ENCODE measurements around the gene ATRX.
A peak's percentile ranks its signal among the peaks of the same experiment; 100 is the strongest.
"Not testable (repeated sequence)": the region's sequence is repeated elsewhere in the genome, so short reads cannot be mapped to it uniquely, and the experiment has no call there.

ATRX gene

DNA sequence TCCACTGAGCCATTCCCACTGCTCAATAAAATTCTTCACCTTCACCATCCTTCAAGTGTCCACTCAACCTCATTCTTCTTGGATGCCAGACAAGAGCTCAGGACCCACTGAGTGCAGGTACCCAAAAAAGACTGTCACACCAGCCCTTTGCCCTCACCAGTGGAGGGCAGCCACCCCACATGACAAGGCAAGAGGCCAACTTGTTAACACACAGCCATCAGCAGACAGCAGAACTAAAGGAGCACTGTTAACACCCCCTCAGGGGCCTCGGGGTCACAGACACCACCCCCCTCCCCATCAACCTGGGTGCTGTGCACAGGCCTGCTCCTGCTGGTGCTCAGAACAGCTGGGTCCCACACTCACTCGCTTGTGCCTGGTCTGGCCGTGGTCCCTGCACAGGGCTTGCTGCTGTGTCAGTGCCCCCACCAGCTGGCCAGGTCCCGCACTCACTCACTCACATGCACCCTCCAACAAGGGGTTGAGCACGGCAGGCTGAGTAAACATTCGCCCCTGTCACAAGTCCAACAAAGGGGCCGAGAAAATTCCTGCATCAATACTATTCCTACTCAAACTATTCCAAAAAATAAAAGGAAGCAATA is 54.1 kb downstream of the ATRX start:
- H2BK5ac ChIP-seq (ENCODE audit: low read length), result no peak overlapping the region
- no peak overlapping the region for H2AK5ac ChIP-seq (ENCODE audit: low read length)
- H3K4me3 ChIP-seq (ENCODE audit: low read length), result no peak overlapping the region
- H2BK15ac ChIP-seq (replicated peaks; ENCODE audit: low read depth), result no peak overlapping the region
- H3K27me3 ChIP-seq (ENCODE audit: insufficient read depth, low read length, poor library complexity), result no peaks in the 10 kb centered on the region
- H3K36me3 ChIP-seq (ENCODE audit: control insufficient read depth, insufficient read depth, low read length), result no peaks in the 10 kb centered on the region
- no peak overlapping the region for H3K4ac ChIP-seq (ENCODE audit: low read depth, low read length)
- H4K5ac ChIP-seq (ENCODE audit: low read length), result no peak overlapping the region
- H3K9ac ChIP-seq (ENCODE audit: low read length), result no peak overlapping the region
- WGBS (ENCODE audit: extremely low coverage, insufficient coverage, low lambda C conversion rate), result no CpG with 5 or more reads among the region's 7 CpGs
- no peak overlapping the region for H3K4me2 ChIP-seq (ENCODE audit: low read length)
- H3K79me1 ChIP-seq (ENCODE audit: low read length), result no peaks in the 10 kb centered on the region
- no peak overlapping the region for H3K18ac ChIP-seq (ENCODE audit: low read length)
- H3K4me1 ChIP-seq (ENCODE audit: control insufficient read depth, low read depth, low read length), result no peaks in the 10 kb centered on the region
- H3K56ac ChIP-seq (ENCODE audit: low read length), result no peak overlapping the region
- peak; percentile 1 for DNase-seq
- H4K8ac ChIP-seq (ENCODE audit: low read depth, low read length), result no peak overlapping the region
- no peak overlapping the region for H2BK120ac ChIP-seq (ENCODE audit: low read depth, low read length)
- no peak overlapping the region for H3K23ac ChIP-seq (ENCODE audit: low read length)
- no peak overlapping the region for H3K27ac ChIP-seq (ENCODE audit: low read depth, low read length)
- peaks cover 42% of the 10 kb centered on the region for H3K79me2 ChIP-seq (ENCODE audit: control insufficient read depth, insufficient read depth, low read length)

GRCh38 chrX:77726095-77726494 is 59.9 kb downstream of the ATRX start:
- not testable (repeated sequence) for H3K23ac ChIP-seq (ENCODE audit: low read length); H3K56ac ChIP-seq (ENCODE audit: low read length); H2BK15ac ChIP-seq (replicated peaks; ENCODE audit: low read depth); H3K4me2 ChIP-seq (ENCODE audit: low read length); H3K9ac ChIP-seq (ENCODE audit: low read length); H3K4ac ChIP-seq (ENCODE audit: low read depth, low read length); H3K36me3 ChIP-seq (ENCODE audit: control insufficient read depth, insufficient read depth, low read length); H4K8ac ChIP-seq (ENCODE audit: low read depth, low read length); H3K4me1 ChIP-seq (ENCODE audit: control insufficient read depth, low read depth, low read length); H2BK5ac ChIP-seq (ENCODE audit: low read length); H3K27me3 ChIP-seq (ENCODE audit: insufficient read depth, low read length, poor library complexity); DNase-seq; H3K4me3 ChIP-seq (ENCODE audit: low read length); H2BK120ac ChIP-seq (ENCODE audit: low read depth, low read length); H3K27ac ChIP-seq (ENCODE audit: low read depth, low read length); H3K79me1 ChIP-seq (ENCODE audit: low read length); H2AK5ac ChIP-seq (ENCODE audit: low read length); H4K5ac ChIP-seq (ENCODE audit: low read length); H3K18ac ChIP-seq (ENCODE audit: low read length)
- no CpG with 5 or more reads among the region's 3 CpGs for WGBS (ENCODE audit: extremely low coverage, insufficient coverage, low lambda C conversion rate)
- peaks cover 38% of the 10 kb centered on the region for H3K79me2 ChIP-seq (ENCODE audit: control insufficient read depth, insufficient read depth, low read length)

DNA sequence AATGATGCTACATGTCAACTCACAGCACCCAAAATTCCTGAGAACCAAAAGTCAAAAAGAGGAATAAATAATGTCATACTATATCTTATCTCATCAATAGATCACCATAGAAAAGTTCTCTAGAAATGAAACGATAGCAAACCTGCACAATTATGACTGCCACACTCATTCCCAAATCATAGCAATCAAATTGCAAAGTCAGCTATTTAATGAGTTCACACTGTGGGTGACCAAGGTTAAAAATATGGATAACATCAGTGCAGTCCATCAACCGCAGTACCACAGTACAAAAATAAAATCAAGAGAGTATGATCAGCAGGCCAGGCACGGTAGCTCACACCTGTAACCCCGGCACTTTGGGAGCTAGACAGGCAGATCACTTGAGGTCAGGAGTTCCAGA is 62.3 kb downstream of the ATRX start:
- H2BK5ac ChIP-seq (ENCODE audit: low read length), result no peak overlapping the region
- H4K5ac ChIP-seq (ENCODE audit: low read length), result no peak overlapping the region
- WGBS (ENCODE audit: extremely low coverage, insufficient coverage, low lambda C conversion rate), result no CpG with 5 or more reads among the region's 4 CpGs
- H3K36me3 ChIP-seq (ENCODE audit: control insufficient read depth, insufficient read depth, low read length), result no peaks in the 10 kb centered on the region
- DNase-seq, result no peak
- H2BK15ac ChIP-seq (replicated peaks; ENCODE audit: low read depth), result no peak overlapping the region
- no peak overlapping the region for H3K9ac ChIP-seq (ENCODE audit: low read length)
- no peak overlapping the region for H3K56ac ChIP-seq (ENCODE audit: low read length)
- H3K4me3 ChIP-seq (ENCODE audit: low read length), result no peak overlapping the region
- H2BK120ac ChIP-seq (ENCODE audit: low read depth, low read length), result no peak overlapping the region
- H3K4me2 ChIP-seq (ENCODE audit: low read length), result no peak overlapping the region
- H2AK5ac ChIP-seq (ENCODE audit: low read length), result no peak overlapping the region
- no peaks in the 10 kb centered on the region for H3K79me1 ChIP-seq (ENCODE audit: low read length)
- H3K79me2 ChIP-seq (ENCODE audit: control insufficient read depth, insufficient read depth, low read length), result peaks cover 41% of the 10 kb centered on the region
- H3K4ac ChIP-seq (ENCODE audit: low read depth, low read length), result no peak overlapping the region
- H3K23ac ChIP-seq (ENCODE audit: low read length), result no peak overlapping the region
- no peak overlapping the region for H3K27ac ChIP-seq (ENCODE audit: low read depth, low read length)
- H3K4me1 ChIP-seq (ENCODE audit: control insufficient read depth, low read depth, low read length), result no peaks in the 10 kb centered on the region
- H3K18ac ChIP-seq (ENCODE audit: low read length), result no peak overlapping the region
- H4K8ac ChIP-seq (ENCODE audit: low read depth, low read length), result no peak overlapping the region
- H3K27me3 ChIP-seq (ENCODE audit: insufficient read depth, low read length, poor library complexity), result no peaks in the 10 kb centered on the region

GRCh38 chrX:77719388-77719787 is 66.6 kb downstream of the ATRX start:
- Histone ChIP-seq H3K27ac (ENCODE audit: low read depth, low read length) (no peak overlapping the region), H3K4me1 (ENCODE audit: control insufficient read depth, low read depth, low read length) (no peaks in the 10 kb centered on the region), H3K56ac (ENCODE audit: low read length) (no peak overlapping the region), H2BK5ac (ENCODE audit: low read length) (no peak overlapping the region), H3K18ac (ENCODE audit: low read length) (no peak overlapping the region), H3K9ac (ENCODE audit: low read length) (no peak overlapping the region), H3K79me1 (ENCODE audit: low read length) (no peaks in the 10 kb centered on the region), H3K36me3 (ENCODE audit: control insufficient read depth, insufficient read depth, low read length) (no peaks in the 10 kb centered on the region), H2AK5ac (ENCODE audit: low read length) (no peak overlapping the region), H3K4ac (ENCODE audit: low read depth, low read length) (no peak overlapping the region), H3K79me2 (ENCODE audit: control insufficient read depth, insufficient read depth, low read length) (peaks cover 29% of the 10 kb centered on the region), H4K5ac (ENCODE audit: low read length) (no peak overlapping the region), H2BK15ac (replicated peaks; ENCODE audit: low read depth) (no peak overlapping the region), H3K4me2 (ENCODE audit: low read length) (no peak overlapping the region), H3K4me3 (ENCODE audit: low read length) (no peak overlapping the region), H3K23ac (ENCODE audit: low read length) (no peak overlapping the region), H2BK120ac (ENCODE audit: low read depth, low read length) (no peak overlapping the region), H3K27me3 (ENCODE audit: insufficient read depth, low read length, poor library complexity) (no peaks in the 10 kb centered on the region), H4K8ac (ENCODE audit: low read depth, low read length) (no peak overlapping the region)
- DNase-seq, result no peak
- no CpG with 5 or more reads among the region's 4 CpGs for WGBS (ENCODE audit: extremely low coverage, insufficient coverage, low lambda C conversion rate)

GRCh38 chrX:77704881-77705280 is 81.1 kb downstream of the ATRX start:
- H3K79me1 ChIP-seq (ENCODE audit: low read length), result no peaks in the 10 kb centered on the region
- WGBS (ENCODE audit: extremely low coverage, insufficient coverage, low lambda C conversion rate), result no CpG with 5 or more reads among the region's 6 CpGs
- no peak overlapping the region for H3K23ac ChIP-seq (ENCODE audit: low read length)
- H2BK15ac ChIP-seq (replicated peaks; ENCODE audit: low read depth), result no peak overlapping the region
- no peak overlapping the region for H4K8ac ChIP-seq (ENCODE audit: low read depth, low read length)
- no peak overlapping the region for H3K18ac ChIP-seq (ENCODE audit: low read length)
- peaks cover 2% of the 10 kb centered on the region for H3K79me2 ChIP-seq (ENCODE audit: control insufficient read depth, insufficient read depth, low read length)
- H2BK5ac ChIP-seq (ENCODE audit: low read length), result no peak overlapping the region
- H3K36me3 ChIP-seq (ENCODE audit: control insufficient read depth, insufficient read depth, low read length), result no peaks in the 10 kb centered on the region
- no peak overlapping the region for H3K4me3 ChIP-seq (ENCODE audit: low read length)
- no peak overlapping the region for H2AK5ac ChIP-seq (ENCODE audit: low read length)
- no peak overlapping the region for H3K4ac ChIP-seq (ENCODE audit: low read depth, low read length)
- H3K56ac ChIP-seq (ENCODE audit: low read length), result no peak overlapping the region
- no peak overlapping the region for H3K27ac ChIP-seq (ENCODE audit: low read depth, low read length)
- H3K9ac ChIP-seq (ENCODE audit: low read length), result no peak overlapping the region
- DNase-seq, result no peak
- no peak overlapping the region for H4K5ac ChIP-seq (ENCODE audit: low read length)
- no peaks in the 10 kb centered on the region for H3K27me3 ChIP-seq (ENCODE audit: insufficient read depth, low read length, poor library complexity)
- H2BK120ac ChIP-seq (ENCODE audit: low read depth, low read length), result no peak overlapping the region
- no peaks in the 10 kb centered on the region for H3K4me1 ChIP-seq (ENCODE audit: control insufficient read depth, low read depth, low read length)
- no peak overlapping the region for H3K4me2 ChIP-seq (ENCODE audit: low read length)

DNA sequence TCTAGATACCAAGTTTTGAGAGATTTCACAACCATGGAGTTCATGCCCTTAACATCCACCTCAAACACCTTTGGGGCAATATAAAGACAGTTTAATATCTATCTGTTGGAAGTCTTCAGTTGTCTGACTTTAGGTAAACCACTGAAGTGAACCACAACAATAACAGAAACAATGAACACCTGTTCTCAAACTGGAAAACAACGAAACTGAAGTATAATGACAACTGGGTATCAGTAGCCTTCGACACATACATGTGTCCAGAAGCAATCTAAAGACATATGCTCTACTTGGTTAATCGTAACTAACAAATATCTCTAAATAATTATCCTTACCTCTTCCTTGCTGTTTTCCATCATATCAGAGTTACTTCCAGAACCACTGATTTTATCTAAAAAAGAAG is 87.8 kb downstream of the ATRX start:
- Histone ChIP-seq H3K27me3 (ENCODE audit: insufficient read depth, low read length, poor library complexity) (no peaks in the 10 kb centered on the region), H2BK15ac (replicated peaks; ENCODE audit: low read depth) (no peak overlapping the region), H3K79me1 (ENCODE audit: low read length) (no peaks in the 10 kb centered on the region), H3K36me3 (ENCODE audit: control insufficient read depth, insufficient read depth, low read length) (no peaks in the 10 kb centered on the region), H3K4me2 (ENCODE audit: low read length) (no peak overlapping the region), H4K8ac (ENCODE audit: low read depth, low read length) (no peak overlapping the region), H3K23ac (ENCODE audit: low read length) (no peak overlapping the region), H2BK120ac (ENCODE audit: low read depth, low read length) (no peak overlapping the region), H3K27ac (ENCODE audit: low read depth, low read length) (no peak overlapping the region), H3K4ac (ENCODE audit: low read depth, low read length) (no peak overlapping the region), H3K4me3 (ENCODE audit: low read length) (no peak overlapping the region), H3K79me2 (ENCODE audit: control insufficient read depth, insufficient read depth, low read length) (peaks cover 2% of the 10 kb centered on the region), H4K5ac (ENCODE audit: low read length) (no peak overlapping the region), H3K56ac (ENCODE audit: low read length) (no peak overlapping the region), H2BK5ac (ENCODE audit: low read length) (no peak overlapping the region), H2AK5ac (ENCODE audit: low read length) (no peak overlapping the region), H3K18ac (ENCODE audit: low read length) (no peak overlapping the region), H3K4me1 (ENCODE audit: control insufficient read depth, low read depth, low read length) (no peaks in the 10 kb centered on the region), H3K9ac (ENCODE audit: low read length) (no peak overlapping the region)
- DNase-seq, result no peak
- WGBS (ENCODE audit: extremely low coverage, insufficient coverage, low lambda C conversion rate), result 100% methylated on average over 1 of the region's 3 CpGs

All from mesendoderm (in vitro differentiated cells).